Measurements from ENCODE around the gene FAM110D. TPM values are rescaled to one million over a fixed set of nuclear protein-coding genes. Genes with fewer than 3 reads are reported as not detected.

Gene FAM110D
- not detected in 2 replicates for total RNA-seq (2014; rRNA removed)
- percentile 8 among the genes with signal in this experiment for Bru-seq, nascent RNA
- percentile 17 among the genes with signal in this experiment for BruChase-seq, experiment 1, labeled RNA remaining after a 6-hour chase
- percentile 22 among the genes with signal in this experiment for BruChase-seq, experiment 2, labeled RNA remaining after a 2-hour chase
- long read RNA-seq = 0 reads

DNA sequence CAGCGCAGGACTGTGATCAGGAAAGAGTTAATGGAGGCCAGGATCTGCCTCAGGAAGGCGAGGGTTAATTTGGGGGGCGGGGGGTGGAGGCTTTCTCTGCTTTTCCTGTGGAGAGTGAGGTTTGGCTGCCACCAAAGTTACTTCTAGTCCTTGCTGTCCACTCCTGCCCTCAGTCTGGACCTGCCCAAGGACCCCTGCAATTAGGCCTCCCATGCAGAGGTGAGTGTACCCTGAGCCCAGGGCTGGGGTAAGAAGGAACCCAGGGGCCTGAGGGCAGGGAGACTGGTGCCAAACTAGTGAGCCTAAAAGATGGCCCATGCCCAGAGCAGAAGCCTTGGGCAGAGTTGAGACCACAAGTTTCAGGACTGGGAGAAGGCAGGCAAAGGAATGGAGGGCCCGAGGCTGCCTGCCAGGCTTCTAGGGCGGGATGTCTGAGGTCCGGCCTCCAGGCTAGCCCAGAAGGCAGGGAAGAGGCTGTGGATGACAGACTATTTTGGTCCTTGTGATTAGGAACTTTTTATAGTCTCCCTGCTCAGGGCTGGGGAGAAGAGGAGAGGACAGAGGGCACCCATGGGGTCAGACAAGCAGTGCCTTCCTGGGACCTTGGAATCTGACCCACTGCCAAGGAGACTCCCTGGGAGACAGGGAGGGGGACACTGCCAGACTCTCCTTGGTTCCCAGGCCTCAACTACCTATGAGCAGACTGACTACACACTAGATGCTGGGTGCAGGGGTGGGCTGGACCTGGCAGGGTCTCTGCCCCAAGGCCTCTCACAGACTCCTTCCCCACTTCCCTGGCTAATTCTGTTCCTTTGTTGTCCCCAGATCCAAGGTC lies at the start of gene FAM110D:
TSS of gene FAM110D (plus strand) at position 172 of the 835 bp plus-strand sequence. CDS start 2,213 bp downstream, outside the sequence.
- no peaks in the 10 kb centered on the region for H3F3A ChIP-seq (ENCODE audit: low read length, unreplicated experiment)
- ChIA-PET CTCF (no interaction called here), POLR2A (ENCODE audit: unreplicated experiment) (no interaction called here)
- H3K4me1 ChIP-seq (ENCODE audit: insufficient read depth, low read length) = peaks cover 9% of the 10 kb centered on the region
- H2AFZ ChIP-seq (ENCODE audit: low read length) = no peak within 1 kb of the TSS
- no peaks in the 10 kb centered on the region for H3K79me2 ChIP-seq (ENCODE audit: low read length)
- H3K36me3 ChIP-seq (ENCODE audit: low read depth, low read length) = no peaks in the 10 kb centered on the region
- H3K9me3 ChIP-seq (ENCODE audit: low read length) = no peaks in the 10 kb centered on the region
- H3K4me3 ChIP-seq (ENCODE audit: low read length) = no peak within 1 kb of the TSS
- TF ChIP-seq, protein P1, sequence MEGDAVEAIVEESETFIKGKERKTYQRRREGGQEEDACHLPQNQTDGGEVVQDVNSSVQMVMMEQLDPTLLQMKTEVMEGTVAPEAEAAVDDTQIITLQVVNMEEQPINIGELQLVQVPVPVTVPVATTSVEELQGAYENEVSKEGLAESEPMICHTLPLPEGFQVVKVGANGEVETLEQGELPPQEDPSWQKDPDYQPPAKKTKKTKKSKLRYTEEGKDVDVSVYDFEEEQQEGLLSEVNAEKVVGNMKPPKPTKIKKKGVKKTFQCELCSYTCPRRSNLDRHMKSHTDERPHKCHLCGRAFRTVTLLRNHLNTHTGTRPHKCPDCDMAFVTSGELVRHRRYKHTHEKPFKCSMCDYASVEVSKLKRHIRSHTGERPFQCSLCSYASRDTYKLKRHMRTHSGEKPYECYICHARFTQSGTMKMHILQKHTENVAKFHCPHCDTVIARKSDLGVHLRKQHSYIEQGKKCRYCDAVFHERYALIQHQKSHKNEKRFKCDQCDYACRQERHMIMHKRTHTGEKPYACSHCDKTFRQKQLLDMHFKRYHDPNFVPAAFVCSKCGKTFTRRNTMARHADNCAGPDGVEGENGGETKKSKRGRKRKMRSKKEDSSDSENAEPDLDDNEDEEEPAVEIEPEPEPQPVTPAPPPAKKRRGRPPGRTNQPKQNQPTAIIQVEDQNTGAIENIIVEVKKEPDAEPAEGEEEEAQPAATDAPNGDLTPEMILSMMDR (conservative IDR thresholded peaks at IDR 0.05; ENCODE audit: low read depth, low read length) = no peak
- no peak for TF ChIP-seq EZH2phosphoT487 (IDR thresholded peaks at IDR 0.05; ENCODE audit: borderline replicate concordance, low read length)
- TF ChIP-seq EZH2 (IDR thresholded peaks at IDR 0.05; ENCODE audit: low read length, unreplicated experiment) = no peak
- no peak within 1 kb of the TSS for H3K9ac ChIP-seq (ENCODE audit: low read length)
- ATAC-seq = no peak
- no TSS peak for BruUV-seq (replicated peaks)
- no peaks in the 10 kb centered on the region for H4K20me1 ChIP-seq (ENCODE audit: low read length)
- no peak for DNase-seq
- intact Hi-C loops (cut with micrococcal nuclease) = no loop called here
- H3K4me2 ChIP-seq (ENCODE audit: low read length) = no peak within 1 kb of the TSS
- H3K27me3 ChIP-seq (ENCODE audit: low read length) = no peaks in the 10 kb centered on the region
- H3K9me2 ChIP-seq (replicated peaks; ENCODE audit: low read length) = no peaks in the 10 kb centered on the region
- H3K27ac ChIP-seq (ENCODE audit: low read length) = no peak within 1 kb of the TSS

- Histone ChIP-seq H3K79me2 (ENCODE audit: low read length) (peaks cover 23% of the 10 kb centered on the region), H3F3A (ENCODE audit: low read length, unreplicated experiment) (no peaks in the 10 kb centered on the region), H2AFZ (ENCODE audit: low read length) (no peak overlapping the region), H3K9me2 (replicated peaks; ENCODE audit: low read length) (no peaks in the 10 kb centered on the region), H4K20me1 (ENCODE audit: low read length) (no peaks in the 10 kb centered on the region), H3K4me3 (ENCODE audit: low read length) (peak overlapping the region; percentile 97; the same call in 1 of the 2 replicates), H3K4me1 (ENCODE audit: insufficient read depth, low read length) (peaks cover 20% of the 10 kb centered on the region), H3K4me2 (ENCODE audit: low read length) (peak overlapping the region; percentile 84), H3K27ac (ENCODE audit: low read length) (no peak overlapping the region), H3K9me3 (ENCODE audit: low read length) (no peaks in the 10 kb centered on the region), H3K9ac (ENCODE audit: low read length) (0 out of 2 replicates have a peak overlapping the region, but pooled peaks have one; percentile 94), H3K27me3 (ENCODE audit: low read length) (no peaks in the 10 kb centered on the region), H3K36me3 (ENCODE audit: low read depth, low read length) (peaks cover 4% of the 10 kb centered on the region)
- BruUV-seq (replicated peaks) = no TSS peak
- intact Hi-C loops (cut with micrococcal nuclease) = loop anchor here (2.0 to 10.0 kb wide), 3 partner anchors 53 to 305 kb away; partner anchors contain the start of genes CEP85 and LIN28A
- ChIA-PET CTCF (interaction anchor here (0.6 kb wide), 1 partner anchor 11 kb away, joined by 3 read pairs; no protein-coding TSS in a partner anchor), POLR2A (ENCODE audit: unreplicated experiment) (no interaction called here)
- no peak for TF ChIP-seq EZH2 (IDR thresholded peaks at IDR 0.05; ENCODE audit: low read length, unreplicated experiment)
- TF ChIP-seq EZH2phosphoT487 (IDR thresholded peaks at IDR 0.05; ENCODE audit: borderline replicate concordance, low read length) = no peak
- TF ChIP-seq, protein P1 (conservative IDR thresholded peaks at IDR 0.05; ENCODE audit: low read depth, low read length) = no peak
- DNase-seq (no peak), ATAC-seq (no peak)
Measured at GRCh38 chr1:26109229-26110164, 49.4 kb upstream of the FAM110D start.

Data from PC-3 (cell line).